ENCODE measurements around the gene RIPK1.

The RIPK1 gene

GRCh38 chr6:3159805-3160781 is 91.8 kb downstream of the RIPK1 start:
- peak in 22 of 58 donors; percentile 13 to 52 (median 30) for DNase-seq

- no peak for DNase-seq
Measured at GRCh38 chr6:3162067-3162497, 93.8 kb downstream of the RIPK1 start.

- DNase-seq = peak in 53 of 58 donors; percentile 26 to 84 (median 58)
Measured at GRCh38 chr6:3162565-3163247, 94.4 kb downstream of the RIPK1 start.

GRCh38 chr6:3163248-3163594 is 94.9 kb downstream of the RIPK1 start:
- no peak for DNase-seq

- DNase-seq = no peak
Measured at GRCh38 chr6:3164388-3164787, 96.1 kb downstream of the RIPK1 start.
